ENCODE measurements around the gene RARRES2.

The RARRES2 gene

GRCh38 chr7:150345012-150345411, 3.6 kb upstream of the RARRES2 start:
- Histone ChIP-seq H3K27me3 (ENCODE audit: insufficient read depth, poor library complexity, severe bottlenecking) (peaks cover 7% of the 10 kb centered on the region), H3K4me3 (replicated peaks; ENCODE audit: insufficient read depth, low read length) (no peak overlapping the region), H3K27ac (replicated peaks) (no peak overlapping the region)
- DNase-seq (ENCODE audit: low read depth in 1 of 2, low spot score in 1 of 2): no peak
- no peak for TF ChIP-seq GABPA (IDR thresholded peaks at IDR 0.05; ENCODE audit: low read depth)
- no peak for TF ChIP-seq SPI1 (IDR thresholded peaks at IDR 0.05; ENCODE audit: borderline replicate concordance, low read depth)
- TF ChIP-seq, protein P1, sequence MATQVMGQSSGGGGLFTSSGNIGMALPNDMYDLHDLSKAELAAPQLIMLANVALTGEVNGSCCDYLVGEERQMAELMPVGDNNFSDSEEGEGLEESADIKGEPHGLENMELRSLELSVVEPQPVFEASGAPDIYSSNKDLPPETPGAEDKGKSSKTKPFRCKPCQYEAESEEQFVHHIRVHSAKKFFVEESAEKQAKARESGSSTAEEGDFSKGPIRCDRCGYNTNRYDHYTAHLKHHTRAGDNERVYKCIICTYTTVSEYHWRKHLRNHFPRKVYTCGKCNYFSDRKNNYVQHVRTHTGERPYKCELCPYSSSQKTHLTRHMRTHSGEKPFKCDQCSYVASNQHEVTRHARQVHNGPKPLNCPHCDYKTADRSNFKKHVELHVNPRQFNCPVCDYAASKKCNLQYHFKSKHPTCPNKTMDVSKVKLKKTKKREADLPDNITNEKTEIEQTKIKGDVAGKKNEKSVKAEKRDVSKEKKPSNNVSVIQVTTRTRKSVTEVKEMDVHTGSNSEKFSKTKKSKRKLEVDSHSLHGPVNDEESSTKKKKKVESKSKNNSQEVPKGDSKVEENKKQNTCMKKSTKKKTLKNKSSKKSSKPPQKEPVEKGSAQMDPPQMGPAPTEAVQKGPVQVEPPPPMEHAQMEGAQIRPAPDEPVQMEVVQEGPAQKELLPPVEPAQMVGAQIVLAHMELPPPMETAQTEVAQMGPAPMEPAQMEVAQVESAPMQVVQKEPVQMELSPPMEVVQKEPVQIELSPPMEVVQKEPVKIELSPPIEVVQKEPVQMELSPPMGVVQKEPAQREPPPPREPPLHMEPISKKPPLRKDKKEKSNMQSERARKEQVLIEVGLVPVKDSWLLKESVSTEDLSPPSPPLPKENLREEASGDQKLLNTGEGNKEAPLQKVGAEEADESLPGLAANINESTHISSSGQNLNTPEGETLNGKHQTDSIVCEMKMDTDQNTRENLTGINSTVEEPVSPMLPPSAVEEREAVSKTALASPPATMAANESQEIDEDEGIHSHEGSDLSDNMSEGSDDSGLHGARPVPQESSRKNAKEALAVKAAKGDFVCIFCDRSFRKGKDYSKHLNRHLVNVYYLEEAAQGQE (IDR thresholded peaks at IDR 0.05; ENCODE audit: insufficient replicate concordance, low read depth): no peak
- TF ChIP-seq CTCF (IDR thresholded peaks at IDR 0.05; ENCODE audit: insufficient read depth, low read length): no peak
- no peak for TF ChIP-seq POLR2AphosphoS5 (IDR thresholded peaks at IDR 0.05; ENCODE audit: low read depth)

DNA sequence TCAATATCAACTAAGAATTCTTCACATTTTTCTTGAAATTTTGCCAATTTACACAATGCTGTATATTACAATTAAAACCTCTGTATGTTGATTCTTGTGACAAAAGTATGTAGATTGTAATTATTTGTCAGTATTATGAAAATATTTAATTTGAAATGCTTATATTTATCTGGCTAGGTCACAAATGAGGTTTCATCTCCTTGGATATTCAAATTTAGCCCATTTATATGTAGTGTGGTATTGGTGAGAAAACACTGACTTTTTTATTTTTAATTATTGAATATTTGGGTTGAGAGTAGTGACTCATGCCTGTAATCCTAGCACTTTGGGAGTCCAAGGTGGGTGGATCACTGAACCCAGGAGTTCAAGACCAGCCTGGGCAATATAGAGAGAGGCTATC, 2.9 kb upstream of the RARRES2 start:
- Histone ChIP-seq H3K4me3 (replicated peaks; ENCODE audit: insufficient read depth, low read length) (no peak overlapping the region), H3K27ac (replicated peaks) (no peak overlapping the region), H3K27me3 (ENCODE audit: insufficient read depth, poor library complexity, severe bottlenecking) (peaks cover 7% of the 10 kb centered on the region)
- DNase-seq (ENCODE audit: low read depth in 1 of 2, low spot score in 1 of 2): no peak
- TF ChIP-seq, protein P1 (IDR thresholded peaks at IDR 0.05; ENCODE audit: insufficient replicate concordance, low read depth): no peak
- no peak for TF ChIP-seq CTCF (IDR thresholded peaks at IDR 0.05; ENCODE audit: insufficient read depth, low read length)
- no peak for TF ChIP-seq POLR2AphosphoS5 (IDR thresholded peaks at IDR 0.05; ENCODE audit: low read depth)
- no peak for TF ChIP-seq SPI1 (IDR thresholded peaks at IDR 0.05; ENCODE audit: borderline replicate concordance, low read depth)
- TF ChIP-seq GABPA (IDR thresholded peaks at IDR 0.05; ENCODE audit: low read depth): no peak

GRCh38 chr7:150343225-150343624, 1.8 kb upstream of the RARRES2 start:
- Histone ChIP-seq H3K4me3 (replicated peaks; ENCODE audit: insufficient read depth, low read length) (no peak overlapping the region), H3K27ac (replicated peaks) (no peak overlapping the region), H3K27me3 (ENCODE audit: insufficient read depth, poor library complexity, severe bottlenecking) (peaks cover 7% of the 10 kb centered on the region)
- TF ChIP-seq CTCF (IDR thresholded peaks at IDR 0.05; ENCODE audit: insufficient read depth, low read length) (no peak), POLR2AphosphoS5 (IDR thresholded peaks at IDR 0.05; ENCODE audit: low read depth) (no peak)
- TF ChIP-seq, protein P1 (IDR thresholded peaks at IDR 0.05; ENCODE audit: insufficient replicate concordance, low read depth): no peak
- DNase-seq (ENCODE audit: low read depth in 1 of 2, low spot score in 1 of 2): no peak

Measured in HL-60 (cell line).